ENCODE data around the gene FXYD2.

DNA sequence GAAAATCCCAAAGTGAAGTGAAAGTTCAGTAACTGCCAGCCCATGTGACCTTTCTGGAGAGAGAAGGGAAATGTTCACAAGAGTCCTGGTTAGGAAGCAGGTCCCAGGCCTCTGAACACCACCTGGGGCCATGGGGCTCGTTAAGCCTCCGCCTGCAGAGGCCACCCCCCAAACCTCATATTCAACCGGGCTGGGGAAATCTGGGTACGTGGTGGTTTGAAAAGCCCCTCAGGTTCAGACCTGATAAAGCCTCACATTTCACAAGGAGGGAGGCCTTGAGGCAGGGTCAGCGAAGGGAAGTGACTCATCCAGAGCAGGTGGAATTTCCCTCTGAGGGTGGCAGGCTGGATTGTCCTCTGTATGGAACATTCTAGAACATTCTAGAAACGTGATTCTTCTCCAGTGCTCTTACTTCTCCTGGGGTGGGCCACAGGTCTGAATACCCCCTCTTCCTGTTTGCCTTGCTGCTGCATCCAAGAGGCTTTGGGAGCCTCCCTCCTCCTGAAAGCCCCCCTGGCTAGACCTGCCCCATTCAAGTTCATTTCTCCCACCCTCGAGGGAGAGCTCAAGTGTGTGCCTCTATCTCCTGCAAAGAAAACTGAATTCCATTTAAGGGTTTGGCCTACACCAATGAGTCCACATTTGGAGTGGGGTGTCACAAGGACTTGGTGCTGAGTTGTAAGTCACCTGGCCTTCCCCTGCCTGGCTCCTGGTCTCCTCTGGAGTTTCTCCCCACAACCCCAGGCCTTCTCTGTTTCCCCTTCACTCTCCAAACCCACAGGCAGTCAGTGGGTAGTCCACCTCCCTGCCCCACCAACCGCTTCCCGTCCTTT, 6.3 kb downstream of the FXYD2 start:
- TF ChIP-seq, protein P1, sequence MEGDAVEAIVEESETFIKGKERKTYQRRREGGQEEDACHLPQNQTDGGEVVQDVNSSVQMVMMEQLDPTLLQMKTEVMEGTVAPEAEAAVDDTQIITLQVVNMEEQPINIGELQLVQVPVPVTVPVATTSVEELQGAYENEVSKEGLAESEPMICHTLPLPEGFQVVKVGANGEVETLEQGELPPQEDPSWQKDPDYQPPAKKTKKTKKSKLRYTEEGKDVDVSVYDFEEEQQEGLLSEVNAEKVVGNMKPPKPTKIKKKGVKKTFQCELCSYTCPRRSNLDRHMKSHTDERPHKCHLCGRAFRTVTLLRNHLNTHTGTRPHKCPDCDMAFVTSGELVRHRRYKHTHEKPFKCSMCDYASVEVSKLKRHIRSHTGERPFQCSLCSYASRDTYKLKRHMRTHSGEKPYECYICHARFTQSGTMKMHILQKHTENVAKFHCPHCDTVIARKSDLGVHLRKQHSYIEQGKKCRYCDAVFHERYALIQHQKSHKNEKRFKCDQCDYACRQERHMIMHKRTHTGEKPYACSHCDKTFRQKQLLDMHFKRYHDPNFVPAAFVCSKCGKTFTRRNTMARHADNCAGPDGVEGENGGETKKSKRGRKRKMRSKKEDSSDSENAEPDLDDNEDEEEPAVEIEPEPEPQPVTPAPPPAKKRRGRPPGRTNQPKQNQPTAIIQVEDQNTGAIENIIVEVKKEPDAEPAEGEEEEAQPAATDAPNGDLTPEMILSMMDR (IDR thresholded peaks at IDR 0.05), result no peak
- TF ChIP-seq POLR2A (IDR thresholded peaks at IDR 0.05), result no peak

Data from right lobe of liver (tissue), 4 donors.